Lung (tissue), 12 donors: ENCODE measurements around the gene CLCN1. TPM values are rescaled to one million over a fixed set of nuclear protein-coding genes. Genes with fewer than 3 reads are reported as not detected.

ENCODE experiments used
- ATAC-seq: fragments of 200-7000 bp; cut with Tn5 transposase; one replicate; pipeline ENCODE4 v1.9.1; 2020; ENCODE audit warnings: moderate number of reproducible peaks; ENCODE audit not compliant: insufficient read depth, low FRiP score
- DNase-seq, 3 donors: peaks; one replicate each; pipeline ENCODE4 v3.0.0-alpha.2; 2013 to 2017
- H3K27ac ChIP-seq, 2 donors: one replicate each; pipeline ENCODE4 v1.5.1; 2013; ENCODE audit warnings: mild to moderate bottlenecking in 2 of 2, moderate library complexity in 2 of 2, control low read depth in 1 of 2, inconsistent platforms in 1 of 2, low read depth in 1 of 2, low read length in 1 of 2
- H3K27me3 ChIP-seq, 3 donors: one replicate each; pipeline ENCODE4 v1.5.1; 2013; ENCODE audit warnings: low read length in 2 of 3; ENCODE audit not compliant: control insufficient read depth in 3 of 3, insufficient read depth in 3 of 3
- H3K36me3 ChIP-seq, 4 donors: one replicate each; pipeline ENCODE4 v1.5.1; 2013; ENCODE audit warnings: low read length in 4 of 4, mild to moderate bottlenecking in 1 of 4, moderate library complexity in 1 of 4; ENCODE audit not compliant: control insufficient read depth in 4 of 4, insufficient read depth in 4 of 4
- H3K4me1 ChIP-seq, 5 donors: one replicate each; pipeline ENCODE4 v1.5.1; 2013; ENCODE audit warnings: low read length in 5 of 5, mild to moderate bottlenecking in 2 of 5, moderate library complexity in 1 of 5; ENCODE audit not compliant: control insufficient read depth in 5 of 5, insufficient read depth in 5 of 5
- H3K4me3 ChIP-seq: one replicate; pipeline ENCODE4 v1.5.1; 2013; ENCODE audit warnings: mild to moderate bottlenecking, control low read depth, moderate library complexity
- H3K9ac ChIP-seq, 2 donors: one replicate each; pipeline ENCODE4 v1.5.1; 2013; ENCODE audit warnings: low read length in 2 of 2, control low read depth in 1 of 2; ENCODE audit not compliant: insufficient read depth in 1 of 2
- H3K9me3 ChIP-seq, 4 donors: one replicate each; pipeline ENCODE4 v1.5.1; 2013; ENCODE audit warnings: low read length in 3 of 4, mild to moderate bottlenecking in 1 of 4, moderate library complexity in 1 of 4; ENCODE audit not compliant: control insufficient read depth in 4 of 4, insufficient read depth in 3 of 4
- WGBS, 2 donors: extraction: QIAGEN DNeasy Blood & Tissue Kit; methylation state at CpG; one replicate each; pipeline ENCODE4 v1.1.7; 2013; 5-methylcytosine and 5-hydroxymethylcytosine counted together
- polyA plus RNA-seq, 2 donors: library from polyadenylated mRNA; stranded (reverse); fragments of 200-250 nt; gene quantifications; one replicate each; pipeline ENCODE4 v1.2.1, GENCODE V29; 2013
- total RNA-seq, 2 donors: library from RNA; depleted of rRNA in 1 of 2; stranded (reverse); fragments of >200 nt in 1 of 2; gene quantifications; one replicate each; pipeline ENCODE4 v1.2.1, GENCODE V29; 2014 to 2021
- TF ChIP-seq, protein P1 (sequence below): IDR thresholded peaks from 2 replicates; pipeline ENCODE4 v1.5.1; 2012; ENCODE audit warnings: mild to moderate bottlenecking; ENCODE audit errors: control extremely low read depth, extremely low read depth
- donor health status: control.
- donor health status: control.
- donor health status: Bipolar disorder and iron deficiency.
- donor health status: healthy.
- donor health status: DM: yes; HTN: yes; CAD: no.

Gene CLCN1
- total and polyA plus RNA-seq, 4 donors, result 0.06 to 0.18 TPM; not detected in 2

DNA sequence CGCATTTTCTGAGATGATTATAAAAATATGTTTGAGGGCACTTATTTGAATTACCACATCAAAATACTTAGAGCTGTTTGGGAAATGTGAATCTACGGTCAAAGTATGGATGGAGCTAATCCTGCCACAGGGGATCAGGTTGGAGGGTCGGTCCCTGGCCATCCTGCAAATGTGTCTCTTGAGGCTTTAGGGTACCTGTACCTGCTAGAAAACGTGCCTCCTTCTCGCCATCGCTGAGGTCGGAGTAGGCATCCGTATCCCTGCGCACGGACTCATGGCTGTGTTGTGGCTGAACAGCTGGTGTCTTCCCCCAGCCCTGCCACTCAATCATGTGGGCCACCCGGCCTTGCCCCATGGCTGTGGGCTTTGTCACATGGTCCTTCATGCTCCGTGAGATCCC is 42.7 kb downstream of the CLCN1 start:
- WGBS, 2 donors, result 87 to 92% methylated on average over 12 of the region's 12 CpGs
- no peaks in the 10 kb centered on the region for H3K36me3 ChIP-seq
- TF ChIP-seq, protein P1, sequence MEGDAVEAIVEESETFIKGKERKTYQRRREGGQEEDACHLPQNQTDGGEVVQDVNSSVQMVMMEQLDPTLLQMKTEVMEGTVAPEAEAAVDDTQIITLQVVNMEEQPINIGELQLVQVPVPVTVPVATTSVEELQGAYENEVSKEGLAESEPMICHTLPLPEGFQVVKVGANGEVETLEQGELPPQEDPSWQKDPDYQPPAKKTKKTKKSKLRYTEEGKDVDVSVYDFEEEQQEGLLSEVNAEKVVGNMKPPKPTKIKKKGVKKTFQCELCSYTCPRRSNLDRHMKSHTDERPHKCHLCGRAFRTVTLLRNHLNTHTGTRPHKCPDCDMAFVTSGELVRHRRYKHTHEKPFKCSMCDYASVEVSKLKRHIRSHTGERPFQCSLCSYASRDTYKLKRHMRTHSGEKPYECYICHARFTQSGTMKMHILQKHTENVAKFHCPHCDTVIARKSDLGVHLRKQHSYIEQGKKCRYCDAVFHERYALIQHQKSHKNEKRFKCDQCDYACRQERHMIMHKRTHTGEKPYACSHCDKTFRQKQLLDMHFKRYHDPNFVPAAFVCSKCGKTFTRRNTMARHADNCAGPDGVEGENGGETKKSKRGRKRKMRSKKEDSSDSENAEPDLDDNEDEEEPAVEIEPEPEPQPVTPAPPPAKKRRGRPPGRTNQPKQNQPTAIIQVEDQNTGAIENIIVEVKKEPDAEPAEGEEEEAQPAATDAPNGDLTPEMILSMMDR, result no peak
- no peak overlapping the region for H3K4me3 ChIP-seq
- no peak overlapping the region for H3K9ac ChIP-seq
- peaks cover 0 to 43% (median 11%) of the 10 kb centered on the region in 3 donors for H3K27me3 ChIP-seq
- H3K9me3 ChIP-seq, result peaks cover 0 to 3% (median 0%) of the 10 kb centered on the region in 4 donors
- ATAC-seq (no peak), DNase-seq (no peak)
- H3K27ac ChIP-seq, result no peak overlapping the region
- peaks cover 0 to 8% (median 0%) of the 10 kb centered on the region in 5 donors for H3K4me1 ChIP-seq

DNA sequence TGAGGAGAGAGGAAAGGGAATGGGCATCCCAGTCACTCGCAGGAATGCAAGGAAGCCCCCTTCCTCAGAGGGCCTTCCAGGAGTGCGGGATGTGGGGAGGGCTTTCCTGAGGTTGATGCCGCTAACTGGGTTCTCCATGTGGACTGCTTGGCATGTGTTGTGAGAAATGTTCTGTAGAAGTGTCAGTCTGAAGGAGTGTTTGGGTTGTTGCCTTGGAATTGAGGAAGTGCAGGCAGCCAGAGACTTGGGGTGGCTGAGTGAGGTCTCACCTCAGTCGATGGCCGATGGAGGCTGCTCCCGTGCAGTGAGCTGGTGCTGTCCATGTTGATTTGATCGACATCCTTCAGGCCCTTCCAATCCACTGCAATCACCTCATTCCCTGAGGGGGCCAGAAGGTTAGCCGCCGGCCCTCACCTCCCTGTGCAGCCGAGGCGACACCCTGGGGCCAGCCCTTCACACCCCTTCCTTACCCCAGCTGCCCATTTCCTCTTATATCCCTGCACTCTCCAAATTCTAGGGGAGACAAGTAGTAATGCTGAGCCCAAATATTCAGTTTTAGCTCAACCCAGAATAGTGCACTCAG is 44.0 kb downstream of the CLCN1 start:
- peaks cover 0 to 3% (median 0%) of the 10 kb centered on the region in 4 donors for H3K9me3 ChIP-seq
- no peak for ATAC-seq
- no peak overlapping the region for H3K4me3 ChIP-seq
- H3K27me3 ChIP-seq, result peaks cover 0 to 55% (median 22%) of the 10 kb centered on the region in 3 donors
- whole genome bisulfite sequencing, 2 donors, result 63 to 67% methylated on average over 11 of the region's 11 CpGs
- no peak overlapping the region for H3K27ac ChIP-seq
- H3K9ac ChIP-seq, result no peak overlapping the region
- no peak for DNase-seq
- TF ChIP-seq, protein P1, result no peak
- H3K36me3 ChIP-seq, result no peaks in the 10 kb centered on the region
- peaks cover 0 to 8% (median 0%) of the 10 kb centered on the region in 5 donors for H3K4me1 ChIP-seq

GRCh38 chr7:143360788-143361551 is 45.1 kb downstream of the CLCN1 start:
- H3K4me1 ChIP-seq, result peaks cover 0 to 8% (median 0%) of the 10 kb centered on the region in 5 donors
- TF ChIP-seq, protein P1, result no peak
- peaks cover 0 to 63% (median 29%) of the 10 kb centered on the region in 3 donors for H3K27me3 ChIP-seq
- H3K4me3 ChIP-seq, result no peak overlapping the region
- no peak overlapping the region for H3K27ac ChIP-seq
- H3K9me3 ChIP-seq, result no peaks in the 10 kb centered on the region
- H3K36me3 ChIP-seq, result no peaks in the 10 kb centered on the region
- DNase-seq (no peak), ATAC-seq (no peak)
- WGBS, 2 donors, result 45 to 57% methylated on average over 19 of the region's 19 CpGs
- H3K9ac ChIP-seq, result no peak overlapping the region
